Ureter (tissue), 1 donor: ENCODE data around the gene USP34. TPM values are rescaled to one million over a fixed set of nuclear protein-coding genes. Genes with fewer than 3 reads are reported as not detected.
"Not testable (repeated sequence)": the region's sequence is repeated elsewhere in the genome, so short reads cannot be mapped to it uniquely, and the experiment has no call there.

Experiments used
- DNase-seq: peaks from one replicate; pipeline ENCODE4 v3.0.0-alpha.2; 2020; ENCODE audit warnings: low spot score
- total RNA-seq: library from RNA; stranded (reverse); gene quantifications from one replicate; pipeline ENCODE4 v1.2.4, GENCODE V29; 2023
- donor health status: DM: yes; HTN: yes; CAD: no.

The USP34 gene
- total RNA-seq, 1 donor from 2014 or later: 152 TPM

DNA sequence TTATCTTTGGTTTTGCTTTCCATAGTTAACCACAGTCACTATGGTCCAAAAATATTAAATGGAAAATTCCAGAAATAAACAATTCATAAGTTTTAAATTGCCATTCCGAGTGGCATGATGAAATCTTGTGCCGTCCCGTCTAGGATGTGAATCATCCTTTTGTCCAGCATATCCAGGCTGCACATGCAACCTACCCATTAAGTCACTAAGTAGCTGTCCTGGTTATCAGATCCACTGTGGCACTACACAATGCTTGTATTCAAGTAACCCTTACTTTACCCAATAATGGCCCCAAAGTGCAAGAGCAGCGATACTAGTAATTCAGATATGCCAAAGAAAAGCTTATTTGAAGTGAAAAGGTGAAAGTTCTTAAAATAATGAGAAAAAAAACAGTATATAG is 10.7 kb downstream of the USP34 start:
- DNase-seq: no peak

DNA sequence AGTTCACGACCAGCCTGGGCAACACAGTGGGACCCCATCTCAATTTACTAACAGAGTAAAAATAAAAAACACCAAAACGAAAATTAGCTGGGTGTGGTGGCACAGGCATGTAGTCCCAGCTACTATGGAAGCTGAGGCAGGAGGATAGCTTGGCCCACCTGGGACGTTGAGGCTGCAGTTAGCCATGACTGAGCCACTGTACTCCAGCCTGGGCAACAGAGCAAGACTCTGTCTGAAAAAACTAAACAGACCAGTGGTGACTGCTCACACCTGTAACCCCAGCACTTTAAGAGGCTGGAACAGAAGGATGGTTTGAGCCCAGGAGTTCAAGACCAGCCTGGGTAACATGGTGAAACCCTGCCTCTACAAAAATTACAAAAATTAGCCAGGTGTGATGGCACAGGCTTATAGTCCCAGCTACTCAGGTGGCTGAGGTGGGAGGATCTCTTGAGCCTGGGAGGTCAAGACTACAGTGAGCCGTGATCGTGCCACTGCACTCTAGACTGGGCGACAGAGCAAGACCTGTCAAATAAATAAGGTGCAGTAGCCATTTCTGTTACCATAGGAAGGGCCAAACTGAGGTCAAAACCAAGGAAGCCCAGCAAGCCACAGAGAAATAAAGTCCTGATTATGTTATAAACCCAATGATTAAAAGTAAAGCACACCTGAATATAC is 14.0 kb downstream of the USP34 start:
- DNase-seq: no peak

DNA sequence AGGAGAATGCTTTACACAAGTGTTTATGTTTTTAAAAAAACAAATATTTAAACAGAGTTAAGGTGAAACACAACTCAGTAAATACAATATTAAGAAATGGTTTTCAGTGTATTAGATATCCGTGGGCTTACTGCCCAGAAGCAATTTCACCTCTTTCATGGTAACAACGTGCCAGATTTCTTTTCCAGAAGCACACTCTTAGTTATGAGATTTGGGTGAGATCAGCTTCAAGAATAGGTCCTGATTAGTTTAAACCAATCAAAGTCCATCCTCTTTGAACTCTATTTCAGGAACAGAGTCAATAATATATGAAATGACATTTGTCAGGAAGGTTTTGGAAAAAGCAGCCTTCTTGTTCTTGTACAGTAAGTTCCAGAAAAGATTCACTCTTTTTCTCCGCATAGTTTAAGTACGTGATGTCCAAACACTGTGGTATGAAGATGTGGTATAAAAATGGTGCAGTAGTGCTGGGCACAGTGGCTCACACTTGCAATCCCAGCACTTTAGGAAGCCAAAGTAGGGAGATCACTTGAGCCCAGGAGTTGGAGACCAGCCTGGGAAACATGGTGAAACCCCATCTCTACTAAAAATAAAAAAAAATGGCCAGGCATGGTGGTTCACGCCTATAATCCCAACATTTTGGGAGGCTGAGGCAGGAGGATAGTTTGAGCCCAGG is 14.7 kb downstream of the USP34 start:
- no peak for DNase-seq

DNA sequence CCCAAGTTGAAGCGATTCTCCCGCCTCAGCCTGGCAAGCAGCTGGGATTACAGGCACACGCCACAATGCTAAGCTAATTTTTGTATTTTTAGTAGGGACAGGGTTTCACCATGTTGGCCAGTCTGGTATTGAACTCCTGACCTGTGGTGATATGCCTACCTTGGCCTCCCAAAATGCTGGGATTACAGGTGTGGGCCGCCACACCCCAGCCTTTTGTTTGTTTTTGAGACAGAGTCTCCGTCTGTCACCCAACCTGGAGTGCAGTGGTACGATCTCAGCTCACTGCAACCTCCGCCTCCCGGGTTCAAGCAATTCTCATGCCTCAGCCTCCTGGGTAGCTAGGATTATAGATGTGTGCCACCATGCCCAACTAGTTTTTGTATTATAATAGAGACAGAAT is 15.9 kb downstream of the USP34 start:
- DNase-seq: not testable (repeated sequence)

- no peak for DNase-seq
Measured at GRCh38 chr2:61454383-61454782, 16.5 kb downstream of the USP34 start.

GRCh38 chr2:61452392-61452791 is 18.5 kb downstream of the USP34 start:
- DNase-seq: no peak

- no peak for DNase-seq
Measured at GRCh38 chr2:61451178-61451577, 19.7 kb downstream of the USP34 start.

- DNase-seq: no peak
Measured at GRCh38 chr2:61450144-61450543, 20.7 kb downstream of the USP34 start.

GRCh38 chr2:61448229-61448628 is 22.7 kb downstream of the USP34 start:
- no peak for DNase-seq

DNA sequence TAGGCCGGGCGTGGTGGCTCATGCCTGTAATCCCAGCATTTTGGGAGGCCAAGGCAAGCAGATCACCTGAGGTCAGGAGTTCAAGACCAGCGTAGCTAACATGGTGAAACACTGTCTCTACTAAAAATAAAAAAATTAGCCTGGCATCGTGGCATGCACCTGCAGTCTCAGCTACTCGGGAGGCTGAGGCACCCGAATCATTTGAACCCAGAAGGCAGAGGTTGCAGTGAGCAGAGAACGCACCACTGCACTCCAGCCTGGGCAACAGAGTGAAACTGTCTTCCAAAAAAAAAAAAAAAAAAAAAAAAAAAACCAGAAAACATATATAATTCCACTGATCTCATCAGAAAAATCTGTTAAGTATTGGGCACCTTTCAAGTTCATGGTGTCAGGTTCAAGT is 23.9 kb downstream of the USP34 start:
- not testable (repeated sequence) for DNase-seq

DNA sequence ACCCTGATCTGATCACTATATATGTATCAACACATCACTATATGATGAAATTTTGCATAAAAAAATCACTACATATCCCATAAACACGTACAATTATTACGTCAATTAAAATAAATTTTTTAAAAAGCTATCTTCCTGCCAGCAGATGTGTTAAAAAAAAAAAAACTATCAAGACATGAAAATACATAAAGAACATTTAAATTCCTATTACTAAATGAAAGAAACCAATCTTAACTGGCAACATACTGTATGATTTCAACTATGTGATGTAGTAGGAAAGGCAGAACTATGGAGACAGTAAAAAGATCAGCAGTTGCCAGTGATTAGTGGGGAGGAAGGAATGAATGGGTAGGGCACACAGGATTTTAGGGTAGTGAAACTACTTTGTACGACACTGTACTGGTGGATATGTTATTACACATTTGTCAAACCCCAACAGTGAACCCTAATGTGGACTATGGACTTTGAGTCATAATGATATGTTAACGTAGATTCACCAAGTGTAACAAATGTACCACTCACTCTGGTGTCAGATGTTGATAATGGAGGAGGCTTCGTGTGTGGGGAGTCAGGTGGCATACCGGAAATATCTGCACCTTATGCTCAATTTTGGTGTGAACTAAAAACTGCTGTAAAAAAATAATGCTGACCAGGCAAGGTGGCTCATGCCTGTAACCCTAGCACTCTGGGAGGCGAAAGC is 27.4 kb downstream of the USP34 start:
- DNase-seq: no peak

DNA sequence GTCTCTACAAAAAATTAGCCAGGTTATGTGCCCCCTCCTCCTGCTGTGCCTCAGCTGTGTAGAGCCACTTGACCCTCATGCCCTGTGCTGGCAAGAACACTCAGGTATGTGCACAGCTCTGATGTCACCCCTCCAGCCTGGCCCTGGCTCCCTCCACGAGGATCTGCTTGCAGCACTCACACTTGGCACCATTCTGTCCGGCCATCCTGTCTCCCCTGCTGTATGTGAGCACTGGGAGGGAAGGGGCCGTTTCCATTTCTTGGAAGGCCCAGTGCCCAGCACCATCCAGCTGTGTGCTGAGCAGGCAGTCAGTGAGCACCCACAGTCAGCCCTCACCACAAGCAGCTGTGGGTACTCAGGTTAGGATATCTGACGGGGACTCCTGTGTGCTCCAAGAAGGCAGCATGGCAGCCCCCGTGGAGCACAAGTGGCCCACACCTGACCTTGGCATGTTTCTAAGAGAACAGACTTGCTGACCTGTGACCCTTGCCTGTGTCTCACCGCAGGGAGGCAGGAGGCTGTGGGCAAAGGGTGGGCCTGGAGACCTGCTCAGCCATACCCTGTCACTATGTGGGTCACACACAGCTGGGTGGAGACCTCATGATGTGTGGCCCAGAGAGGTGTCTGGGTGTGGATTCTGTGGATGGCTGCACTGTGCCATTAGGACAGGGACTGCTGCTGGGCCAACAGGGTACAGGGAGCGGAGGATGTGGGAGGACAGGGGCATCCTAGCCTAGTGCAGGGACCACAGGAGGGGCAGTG is 31.5 kb downstream of the USP34 start:
- DNase-seq: no peak

GRCh38 chr2:61438670-61439069 is 32.2 kb downstream of the USP34 start:
- DNase-seq: no peak

DNA sequence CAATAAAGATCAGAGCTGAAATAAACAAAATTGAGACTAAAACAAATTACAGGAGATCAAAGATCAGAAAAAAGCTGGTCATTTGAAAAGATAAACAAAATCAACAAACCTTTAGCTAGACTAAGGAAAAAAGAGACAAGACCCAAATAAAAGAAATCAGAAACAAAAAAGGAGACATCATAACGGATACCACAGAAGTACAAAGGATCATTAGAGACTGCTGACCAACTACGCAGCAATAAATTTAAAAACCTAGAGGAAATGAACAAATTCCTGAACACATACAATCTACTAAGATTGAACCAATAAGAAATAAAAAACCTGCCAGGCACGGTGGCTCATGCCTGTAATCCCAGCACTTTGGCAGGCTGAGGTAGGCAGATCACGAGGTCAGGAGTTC is 33.7 kb downstream of the USP34 start:
- DNase-seq: no peak

DNA sequence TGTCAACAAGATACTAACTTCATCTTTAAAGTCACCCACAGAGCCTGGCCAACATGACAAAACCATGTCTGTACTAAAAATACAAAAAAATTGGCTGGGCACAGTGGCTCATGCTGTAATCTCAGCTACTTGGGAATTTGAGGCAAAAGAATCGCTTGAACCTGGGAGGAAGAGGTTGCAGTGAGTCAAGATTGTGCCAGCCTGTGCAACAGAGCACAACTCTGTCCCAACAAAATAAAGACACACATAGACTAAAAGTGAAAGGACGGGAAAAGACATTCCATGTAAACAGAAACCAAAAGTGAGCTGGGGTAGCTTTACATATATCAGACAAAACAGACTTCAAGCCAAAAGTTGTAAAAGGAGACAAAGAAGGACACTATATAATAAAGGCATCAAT is 34.8 kb downstream of the USP34 start:
- DNase-seq: no peak

- DNase-seq: no peak
Measured at GRCh38 chr2:61435291-61435690, 35.6 kb downstream of the USP34 start.

GRCh38 chr2:61434314-61434713 is 36.6 kb downstream of the USP34 start:
- DNase-seq: no peak

- no peak for DNase-seq
Measured at GRCh38 chr2:61433606-61434005, 37.3 kb downstream of the USP34 start.

DNA sequence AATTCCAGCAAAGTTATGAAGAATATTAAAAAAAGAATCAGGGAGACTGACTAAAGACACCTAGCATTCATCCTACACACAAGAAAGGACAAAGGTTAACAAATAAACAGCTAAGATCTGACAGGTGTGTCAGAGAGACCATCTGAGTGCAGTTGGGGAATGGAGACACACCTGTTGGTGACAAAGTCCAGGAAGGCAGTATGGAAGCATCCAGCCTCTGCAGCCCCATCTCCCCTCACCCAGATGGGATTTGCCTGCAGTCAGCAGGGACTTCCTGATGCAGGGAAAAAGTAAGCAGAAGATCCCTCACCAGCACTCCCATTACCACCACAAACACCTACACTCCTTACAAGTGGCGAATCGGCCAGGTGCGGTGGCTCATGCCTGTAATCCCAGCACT is 37.9 kb downstream of the USP34 start:
- DNase-seq: no peak

DNA sequence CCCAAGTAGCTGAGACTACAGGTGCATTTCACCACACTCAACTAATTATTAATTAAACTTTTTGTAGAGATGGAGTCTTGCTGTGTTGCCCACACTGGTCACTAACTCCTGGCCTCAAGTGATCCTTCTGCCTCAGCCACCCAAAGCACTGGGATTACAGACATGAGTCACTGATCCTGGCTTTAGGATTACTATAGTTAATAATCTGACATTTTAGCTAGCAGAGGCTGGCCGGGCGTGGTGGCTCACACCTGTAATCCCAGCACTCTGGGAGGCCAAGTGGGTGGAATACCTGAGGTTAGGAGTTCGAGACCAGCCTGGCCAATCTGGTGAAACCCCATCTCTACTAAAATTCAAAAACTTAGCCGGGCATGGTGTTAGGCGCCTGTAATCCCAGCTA is 39.5 kb downstream of the USP34 start:
- DNase-seq: no peak

DNA sequence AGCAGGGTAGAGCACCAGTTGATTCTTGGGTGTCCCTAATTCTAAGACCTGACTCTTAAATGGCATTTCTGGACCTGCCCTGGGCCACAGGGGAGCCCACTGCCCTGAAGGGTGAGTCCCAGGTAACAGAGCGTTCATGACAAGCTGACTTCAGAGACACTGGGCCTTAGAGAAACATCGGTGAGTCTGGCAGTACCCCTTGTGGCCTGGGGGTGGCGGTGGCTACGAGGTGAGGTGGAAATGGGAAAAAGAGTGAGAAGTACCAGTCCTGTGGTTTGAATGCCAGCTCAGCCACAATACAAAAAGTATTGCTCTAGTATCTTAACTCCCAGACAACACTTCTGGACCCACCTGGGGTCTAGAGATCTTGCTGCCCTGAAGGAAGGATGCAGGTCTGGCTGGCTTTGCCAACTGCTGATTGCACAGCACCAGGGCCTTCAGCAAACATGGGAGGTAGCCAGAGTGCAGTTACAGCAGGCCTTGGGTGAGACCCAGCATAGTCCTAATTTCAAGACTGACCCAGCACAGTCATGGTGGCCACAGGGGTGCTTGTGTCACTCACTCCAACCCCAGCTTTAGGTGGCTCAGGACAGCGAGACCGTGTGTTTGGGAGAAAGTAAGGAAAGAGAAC is 44.5 kb downstream of the USP34 start:
- no peak for DNase-seq

DNA sequence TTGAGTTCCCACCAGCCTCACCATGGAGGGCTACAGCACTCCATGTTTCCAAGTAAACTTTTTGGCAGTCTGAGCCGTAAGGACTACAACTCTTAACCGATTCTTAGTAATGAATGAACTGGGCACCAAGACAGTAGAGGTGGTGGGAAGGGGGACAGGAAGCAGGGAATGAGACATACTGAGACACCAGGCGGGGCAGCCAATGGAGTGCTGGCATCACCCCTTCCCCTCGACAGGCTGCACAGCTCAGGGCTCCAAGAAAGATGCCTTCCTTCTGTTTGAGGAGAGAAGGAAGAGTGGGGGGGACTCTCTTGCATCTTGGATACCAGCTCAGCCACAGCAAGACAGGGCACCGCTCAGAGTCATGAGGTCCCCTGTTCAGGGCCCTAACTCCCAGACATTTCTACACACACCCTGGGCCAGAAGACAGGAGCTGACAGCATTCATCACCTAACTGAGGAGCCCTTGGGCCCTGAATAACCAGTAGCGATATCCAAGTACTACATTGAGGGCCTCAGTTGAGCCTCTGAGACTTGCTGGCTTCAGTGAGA is 45.2 kb downstream of the USP34 start:
- no peak for DNase-seq
